ENCODE data around the gene APEH. TPM values are rescaled to one million over a fixed set of nuclear protein-coding genes. Genes with fewer than 3 reads are reported as not detected.

APEH gene
- total and polyA plus RNA-seq, 4 donors, result 25.2 to 119 (median 69.2) TPM

DNA sequence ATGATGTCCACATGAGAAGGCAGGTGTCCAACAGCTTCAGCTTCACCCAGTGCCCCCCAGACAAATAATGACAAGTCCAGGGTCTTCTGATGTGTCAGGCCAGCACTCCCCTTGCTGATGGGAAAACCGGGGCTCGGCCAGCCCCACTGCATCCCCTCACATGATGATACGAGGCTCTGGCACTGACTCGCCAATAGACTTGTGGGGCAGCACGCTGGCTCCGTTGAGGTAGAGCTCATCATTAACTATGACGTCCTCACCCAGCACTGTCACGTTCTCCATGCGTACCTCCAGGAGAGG is 47.4 kb downstream of the APEH start:
- H3K9me3 ChIP-seq (ENCODE audit: control insufficient read depth in 4 of 4, insufficient read depth in 3 of 4, low read length in 3 of 4), result no peaks in the 10 kb centered on the region
- ATAC-seq (ENCODE audit: insufficient read depth, low FRiP score), result no peak
- H3K4me3 ChIP-seq, result no peak overlapping the region
- DNase-seq, result no peak
- H3K27ac ChIP-seq (ENCODE audit: low read depth in 1 of 2, low read length in 1 of 2), result no peak overlapping the region
- peaks cover 0 to 32% (median 11%) of the 10 kb centered on the region in 5 donors for H3K4me1 ChIP-seq (ENCODE audit: control insufficient read depth in 5 of 5, insufficient read depth in 5 of 5, low read length in 5 of 5)
- WGBS, 2 donors, result 86 to 91% methylated on average over 9 of the region's 9 CpGs
- H3K27me3 ChIP-seq (ENCODE audit: control insufficient read depth in 3 of 3, insufficient read depth in 3 of 3, low read length in 2 of 3), result no peaks in the 10 kb centered on the region
- H3K36me3 ChIP-seq (ENCODE audit: control insufficient read depth in 4 of 4, insufficient read depth in 4 of 4, low read length in 4 of 4), result peaks cover 0 to 31% (median 17%) of the 10 kb centered on the region in 4 donors
- H3K9ac ChIP-seq (ENCODE audit: insufficient read depth in 1 of 2, low read length in 2 of 2), result no peak overlapping the region
- TF ChIP-seq, protein P1, sequence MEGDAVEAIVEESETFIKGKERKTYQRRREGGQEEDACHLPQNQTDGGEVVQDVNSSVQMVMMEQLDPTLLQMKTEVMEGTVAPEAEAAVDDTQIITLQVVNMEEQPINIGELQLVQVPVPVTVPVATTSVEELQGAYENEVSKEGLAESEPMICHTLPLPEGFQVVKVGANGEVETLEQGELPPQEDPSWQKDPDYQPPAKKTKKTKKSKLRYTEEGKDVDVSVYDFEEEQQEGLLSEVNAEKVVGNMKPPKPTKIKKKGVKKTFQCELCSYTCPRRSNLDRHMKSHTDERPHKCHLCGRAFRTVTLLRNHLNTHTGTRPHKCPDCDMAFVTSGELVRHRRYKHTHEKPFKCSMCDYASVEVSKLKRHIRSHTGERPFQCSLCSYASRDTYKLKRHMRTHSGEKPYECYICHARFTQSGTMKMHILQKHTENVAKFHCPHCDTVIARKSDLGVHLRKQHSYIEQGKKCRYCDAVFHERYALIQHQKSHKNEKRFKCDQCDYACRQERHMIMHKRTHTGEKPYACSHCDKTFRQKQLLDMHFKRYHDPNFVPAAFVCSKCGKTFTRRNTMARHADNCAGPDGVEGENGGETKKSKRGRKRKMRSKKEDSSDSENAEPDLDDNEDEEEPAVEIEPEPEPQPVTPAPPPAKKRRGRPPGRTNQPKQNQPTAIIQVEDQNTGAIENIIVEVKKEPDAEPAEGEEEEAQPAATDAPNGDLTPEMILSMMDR (IDR thresholded peaks at IDR 0.05; ENCODE audit: control extremely low read depth, extremely low read depth), result no peak

- H3K36me3 ChIP-seq (ENCODE audit: control insufficient read depth in 4 of 4, insufficient read depth in 4 of 4, low read length in 4 of 4), result peaks cover 3 to 34% (median 23%) of the 10 kb centered on the region in 4 donors
- no peaks in the 10 kb centered on the region for H3K27me3 ChIP-seq (ENCODE audit: control insufficient read depth in 3 of 3, insufficient read depth in 3 of 3, low read length in 2 of 3)
- H3K4me1 ChIP-seq (ENCODE audit: control insufficient read depth in 5 of 5, insufficient read depth in 5 of 5, low read length in 5 of 5), result peaks cover 0 to 32% (median 11%) of the 10 kb centered on the region in 5 donors
- H3K27ac ChIP-seq (ENCODE audit: low read depth in 1 of 2, low read length in 1 of 2), result peak overlapping the region in 1 of 2 donors; percentile 94
- no peak overlapping the region for H3K4me3 ChIP-seq
- H3K9me3 ChIP-seq (ENCODE audit: control insufficient read depth in 4 of 4, insufficient read depth in 3 of 4, low read length in 3 of 4), result no peaks in the 10 kb centered on the region
- 90 to 94% methylated on average over 26 of the region's 26 CpGs for WGBS, 2 donors
- DNase-seq (no peak), ATAC-seq (ENCODE audit: insufficient read depth, low FRiP score) (no peak)
- TF ChIP-seq, protein P1 (IDR thresholded peaks at IDR 0.05; ENCODE audit: control extremely low read depth, extremely low read depth), result no peak
- H3K9ac ChIP-seq (ENCODE audit: insufficient read depth in 1 of 2, low read length in 2 of 2), result no peak overlapping the region
These were observed 48.0 kb downstream of the APEH start for GRCh38 chr3:49721896-49722781.

- DNase-seq, result no peak
- no peak for ATAC-seq (ENCODE audit: insufficient read depth, low FRiP score)
- Histone ChIP-seq H3K27me3 (ENCODE audit: control insufficient read depth in 3 of 3, insufficient read depth in 3 of 3, low read length in 2 of 3) (no peaks in the 10 kb centered on the region), H3K9ac (ENCODE audit: insufficient read depth in 1 of 2, low read length in 2 of 2) (peak overlapping the region; percentile 65 to 95), H3K27ac (ENCODE audit: low read depth in 1 of 2, low read length in 1 of 2) (peak overlapping the region in 1 of 2 donors; percentile 94), H3K4me3 (peak overlapping the region; percentile 90), H3K9me3 (ENCODE audit: control insufficient read depth in 4 of 4, insufficient read depth in 3 of 4, low read length in 3 of 4) (no peaks in the 10 kb centered on the region), H3K36me3 (ENCODE audit: control insufficient read depth in 4 of 4, insufficient read depth in 4 of 4, low read length in 4 of 4) (peaks cover 7 to 37% (median 29%) of the 10 kb centered on the region in 4 donors), H3K4me1 (ENCODE audit: control insufficient read depth in 5 of 5, insufficient read depth in 5 of 5, low read length in 5 of 5) (peaks cover 0 to 32% (median 11%) of the 10 kb centered on the region in 5 donors)
- TF ChIP-seq, protein P1 (IDR thresholded peaks at IDR 0.05; ENCODE audit: control extremely low read depth, extremely low read depth), result no peak
- 61 to 80% methylated on average over 8 of the region's 8 CpGs for WGBS, 2 donors
These were observed 48.7 kb downstream of the APEH start for GRCh38 chr3:49722896-49723295.

All from lung (tissue), 12 donors.